ENCODE data around the gene EMILIN3.

The EMILIN3 gene

GRCh38 chr20:41408156-41408794 lies 41.7 kb upstream of the EMILIN3 start:
- TF ChIP-seq, protein P1, sequence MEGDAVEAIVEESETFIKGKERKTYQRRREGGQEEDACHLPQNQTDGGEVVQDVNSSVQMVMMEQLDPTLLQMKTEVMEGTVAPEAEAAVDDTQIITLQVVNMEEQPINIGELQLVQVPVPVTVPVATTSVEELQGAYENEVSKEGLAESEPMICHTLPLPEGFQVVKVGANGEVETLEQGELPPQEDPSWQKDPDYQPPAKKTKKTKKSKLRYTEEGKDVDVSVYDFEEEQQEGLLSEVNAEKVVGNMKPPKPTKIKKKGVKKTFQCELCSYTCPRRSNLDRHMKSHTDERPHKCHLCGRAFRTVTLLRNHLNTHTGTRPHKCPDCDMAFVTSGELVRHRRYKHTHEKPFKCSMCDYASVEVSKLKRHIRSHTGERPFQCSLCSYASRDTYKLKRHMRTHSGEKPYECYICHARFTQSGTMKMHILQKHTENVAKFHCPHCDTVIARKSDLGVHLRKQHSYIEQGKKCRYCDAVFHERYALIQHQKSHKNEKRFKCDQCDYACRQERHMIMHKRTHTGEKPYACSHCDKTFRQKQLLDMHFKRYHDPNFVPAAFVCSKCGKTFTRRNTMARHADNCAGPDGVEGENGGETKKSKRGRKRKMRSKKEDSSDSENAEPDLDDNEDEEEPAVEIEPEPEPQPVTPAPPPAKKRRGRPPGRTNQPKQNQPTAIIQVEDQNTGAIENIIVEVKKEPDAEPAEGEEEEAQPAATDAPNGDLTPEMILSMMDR (IDR thresholded peaks at IDR 0.05; ENCODE audit: extremely low read depth, missing control alignments) = no peak
- DNase-seq (ENCODE audit: low spot score) = peak; percentile 35

- no peak for DNase-seq (ENCODE audit: low spot score)
- TF ChIP-seq, protein P1 (IDR thresholded peaks at IDR 0.05; ENCODE audit: extremely low read depth, missing control alignments) = no peak
These were observed 41.0 kb upstream of the EMILIN3 start for GRCh38 chr20:41407607-41408006.

DNA sequence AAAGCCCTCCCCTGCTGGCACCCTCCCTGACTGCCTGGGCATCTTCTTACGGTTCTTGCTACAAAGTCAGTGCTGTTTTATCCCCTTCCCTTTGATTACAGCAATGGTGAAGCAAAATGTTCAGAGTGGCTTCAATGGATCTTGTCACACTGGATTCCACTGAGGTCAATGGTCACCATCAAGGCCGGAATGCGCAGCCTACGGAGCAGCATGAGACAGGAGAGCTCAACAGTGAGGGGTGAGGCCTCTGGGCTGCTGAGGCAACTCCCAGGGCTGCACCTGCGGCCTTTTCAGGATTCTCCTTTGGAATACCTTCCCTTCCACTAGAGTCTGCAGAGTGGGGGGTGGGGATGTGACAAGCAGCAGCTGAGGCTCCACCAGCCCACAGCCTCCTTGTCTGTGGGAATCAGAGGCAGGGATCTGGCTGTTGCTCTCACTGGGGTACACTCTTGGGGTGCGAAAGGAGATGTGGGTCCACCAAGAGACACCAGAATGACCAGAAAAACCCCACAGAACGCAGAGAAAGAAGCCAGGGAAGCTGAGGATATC lies 40.4 kb upstream of the EMILIN3 start:
- TF ChIP-seq, protein P1 (IDR thresholded peaks at IDR 0.05; ENCODE audit: extremely low read depth, missing control alignments) = no peak
- DNase-seq (ENCODE audit: low spot score) = no peak

DNA sequence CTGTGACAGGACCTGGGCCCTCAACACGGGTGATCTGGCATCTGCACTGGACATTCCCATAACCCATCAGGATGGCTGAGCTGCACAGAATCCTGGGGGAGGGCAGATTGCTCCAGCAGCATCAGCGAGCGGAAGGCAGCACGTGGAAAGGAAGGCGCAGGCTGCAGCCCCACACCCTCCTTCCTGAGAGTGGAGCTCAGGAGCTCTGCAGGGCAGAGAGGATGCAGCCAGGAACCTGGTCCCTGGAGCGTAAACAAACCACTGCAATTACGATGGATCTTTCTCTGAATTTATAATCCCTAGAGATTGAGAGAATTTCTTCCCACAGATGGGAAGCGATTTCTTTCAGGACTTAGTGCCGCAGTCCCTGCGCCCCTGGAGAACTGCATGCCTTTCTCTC lies 39.7 kb upstream of the EMILIN3 start:
- TF ChIP-seq, protein P1 (IDR thresholded peaks at IDR 0.05; ENCODE audit: extremely low read depth, missing control alignments) = no peak
- DNase-seq (ENCODE audit: low spot score) = no peak

GRCh38 chr20:41405436-41405835 lies 38.8 kb upstream of the EMILIN3 start:
- TF ChIP-seq, protein P1 (IDR thresholded peaks at IDR 0.05; ENCODE audit: extremely low read depth, missing control alignments) = no peak

GRCh38 chr20:41403604-41404003 lies 37.0 kb upstream of the EMILIN3 start:
- no peak for DNase-seq (ENCODE audit: low spot score)
- TF ChIP-seq, protein P1 (IDR thresholded peaks at IDR 0.05; ENCODE audit: extremely low read depth, missing control alignments) = no peak

More at GRCh38 chr20:41405436-41405835, 38.8 kb upstream of the EMILIN3 start:
- DNase-seq (ENCODE audit: low spot score) = no peak

DNA sequence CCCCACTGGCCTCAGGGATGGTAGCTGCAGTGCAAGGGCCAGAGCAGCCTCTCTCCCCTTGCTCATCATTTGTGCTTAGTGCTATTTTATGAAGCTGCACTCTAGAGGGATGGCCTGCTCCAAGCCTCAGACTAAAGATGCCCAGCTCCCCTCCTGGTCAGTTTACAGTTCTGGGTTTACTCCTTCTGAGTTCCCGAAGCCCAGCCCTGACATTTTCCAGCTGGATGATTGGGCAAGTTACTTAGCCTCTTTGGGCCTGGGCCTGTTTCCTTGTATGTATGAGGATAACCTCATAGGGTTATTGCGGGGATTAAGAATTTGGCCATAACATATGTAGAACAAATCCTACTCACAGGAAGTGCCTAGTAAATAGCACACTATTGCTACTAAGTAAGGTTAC lies 31.8 kb upstream of the EMILIN3 start:
- TF ChIP-seq, protein P1 (IDR thresholded peaks at IDR 0.05; ENCODE audit: extremely low read depth, missing control alignments) = no peak
- no peak for DNase-seq (ENCODE audit: low spot score)
